Right renal cortex interstitium (tissue), 3 donors: Measurements from ENCODE around the gene RAMAC. TPM values are rescaled to one million over a fixed set of nuclear protein-coding genes. Genes with fewer than 3 reads are reported as not detected.
"Not testable (repeated sequence)": the region's sequence is repeated elsewhere in the genome, so short reads cannot be mapped to it uniquely, and the experiment has no call there.

Experiments
- DNase-seq, 3 donors: peaks; one replicate each; pipeline ENCODE4 v3.0.0-alpha.2; 2013; ENCODE audit warnings: low read depth in 3 of 3, low spot score in 2 of 3
- polyA plus RNA-seq, 3 donors: library from polyadenylated mRNA; unstranded; fragments of 120-200 nt; gene quantifications; one replicate each; pipeline ENCODE4 v1.2.1, GENCODE V29; 2013; ENCODE audit not compliant: insufficient read length in 3 of 3

Gene RAMAC
- polyA plus RNA-seq, 3 donors, result 43.6 to 48.5 (median 46.3) TPM

DNA sequence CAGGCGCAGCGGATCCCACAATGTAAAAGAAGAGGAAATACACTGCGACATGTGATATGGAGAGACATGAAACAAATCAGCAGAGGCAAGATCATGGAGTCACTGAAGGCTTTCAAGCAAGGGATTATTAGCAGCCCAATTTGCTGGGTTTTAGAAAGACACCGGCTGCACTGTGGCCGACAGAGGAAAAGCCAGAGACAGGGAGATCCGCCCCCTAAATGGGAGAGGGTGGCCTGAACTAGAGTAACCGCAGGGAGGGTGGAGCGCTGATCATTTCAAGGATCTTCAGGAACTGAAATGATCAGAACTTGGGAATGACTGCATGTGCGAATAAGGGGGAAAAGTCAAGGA lies 26.0 kb downstream of the RAMAC start:
- no peak for DNase-seq

DNA sequence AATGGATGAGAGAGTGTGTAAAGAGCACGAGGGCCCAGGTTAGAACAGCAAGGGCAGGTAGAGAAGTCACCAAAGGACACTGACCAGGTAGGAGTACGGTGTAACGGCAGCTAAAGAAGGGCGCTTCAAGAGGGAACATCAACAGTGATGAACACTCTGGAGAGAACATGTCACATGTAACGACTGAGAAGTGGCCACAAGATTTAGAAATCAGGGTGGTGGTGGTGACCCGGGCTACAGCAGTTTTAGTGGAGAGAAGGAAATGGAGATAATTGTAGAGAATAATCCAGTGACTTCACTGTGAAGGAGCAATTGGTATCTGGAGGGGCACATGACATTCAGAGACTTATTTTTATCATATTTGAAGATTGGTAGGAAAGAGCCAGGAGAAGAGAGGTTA lies 26.6 kb downstream of the RAMAC start:
- no peak for DNase-seq

DNA sequence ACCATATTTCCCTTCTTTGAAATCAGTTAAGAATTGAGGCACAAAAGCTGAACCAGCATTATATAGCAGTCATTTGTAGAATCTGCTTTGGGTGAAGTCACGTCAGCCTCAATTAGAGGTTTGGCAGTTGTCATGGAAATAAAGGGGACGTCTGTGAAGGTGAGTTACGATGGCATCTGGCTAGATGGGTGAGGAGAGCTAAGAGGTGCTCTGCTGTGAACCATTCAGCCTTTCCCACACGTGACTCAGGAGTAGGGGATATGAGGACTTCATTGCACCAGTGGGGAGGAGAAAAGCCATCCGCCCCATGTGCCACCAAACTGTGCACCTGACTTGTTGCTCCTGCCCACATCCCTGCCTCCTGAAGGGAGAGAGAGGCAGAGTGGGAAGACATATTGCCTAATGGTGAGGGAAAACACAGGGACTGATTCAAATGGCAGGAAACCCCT lies 28.2 kb downstream of the RAMAC start:
- no peak for DNase-seq

DNA sequence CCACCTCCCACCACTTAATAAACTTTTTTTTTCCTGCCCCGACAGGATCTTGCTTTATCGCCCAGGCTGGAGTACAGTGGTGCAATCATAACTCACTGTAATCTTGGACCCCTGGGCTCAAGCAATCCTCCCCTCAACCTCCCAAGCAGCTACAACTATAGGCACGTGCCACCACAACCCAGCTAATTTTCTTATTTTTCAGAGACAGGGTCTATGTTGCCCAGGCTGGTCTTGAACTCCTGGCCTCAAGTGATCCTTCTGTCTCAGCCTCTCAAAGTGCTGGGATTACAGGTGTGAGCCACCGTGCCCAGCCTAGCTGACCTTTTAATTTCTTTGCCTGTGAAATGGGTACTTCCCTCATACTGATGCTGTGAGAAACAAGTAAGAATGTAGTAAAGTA lies 29.4 kb downstream of the RAMAC start:
- no peak for DNase-seq

DNA sequence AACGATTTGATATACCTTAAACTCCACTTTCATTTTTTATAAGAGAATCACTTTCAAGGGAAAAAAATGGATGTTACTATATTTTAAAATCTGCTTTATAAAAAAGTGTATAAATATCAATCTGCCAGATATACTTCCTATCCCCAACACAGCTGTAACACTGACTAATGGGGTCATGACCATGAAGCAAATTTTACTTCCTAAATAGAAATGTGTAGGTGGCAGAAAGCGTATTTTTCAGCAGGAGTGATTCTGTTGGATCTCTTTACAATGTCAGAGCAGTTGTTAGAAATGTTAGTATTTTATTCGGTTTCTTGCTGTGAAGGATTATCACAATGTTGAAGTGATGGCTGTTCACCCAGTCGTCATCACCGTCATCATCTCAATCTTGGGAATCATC lies 30.9 kb downstream of the RAMAC start:
- DNase-seq, result no peak

DNA sequence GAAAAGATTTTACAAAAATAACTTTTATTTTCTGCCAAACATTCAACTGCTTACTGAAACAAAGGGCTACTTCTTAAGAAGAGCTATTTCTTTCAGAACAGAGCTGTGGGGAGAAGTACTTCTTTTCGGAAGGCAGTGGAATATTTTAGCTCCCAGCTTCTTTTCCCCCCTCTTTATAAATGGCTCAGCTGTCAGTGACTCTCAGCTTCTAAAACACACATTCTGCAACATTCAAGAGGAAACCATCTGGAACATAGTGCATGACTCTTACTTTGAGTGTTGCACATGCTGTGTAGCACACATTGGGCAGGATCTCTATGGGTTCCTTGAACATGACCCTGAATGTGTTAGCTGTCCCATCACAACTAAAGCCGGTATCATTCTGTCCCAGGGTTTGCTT lies 32.4 kb downstream of the RAMAC start:
- no peak for DNase-seq

DNA sequence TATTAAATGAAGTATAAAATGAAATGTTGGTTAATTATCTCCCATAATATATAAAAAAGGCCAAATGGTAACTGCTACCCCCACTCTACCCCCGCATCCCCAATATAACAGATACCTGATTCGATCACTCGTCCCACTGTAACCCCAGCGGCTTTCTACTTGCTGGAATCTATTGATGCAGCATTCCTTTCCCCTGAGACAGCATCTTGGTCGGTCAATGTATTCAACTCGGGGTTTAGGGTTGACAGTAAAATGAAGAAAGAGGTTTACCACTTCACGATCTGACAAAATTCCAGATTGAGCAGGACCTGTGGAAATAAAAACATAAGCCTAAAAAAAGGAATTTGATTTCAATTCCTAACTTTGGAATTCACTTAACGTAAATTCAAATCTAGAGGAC lies 44.0 kb downstream of the RAMAC start:
- DNase-seq, result no peak

DNA sequence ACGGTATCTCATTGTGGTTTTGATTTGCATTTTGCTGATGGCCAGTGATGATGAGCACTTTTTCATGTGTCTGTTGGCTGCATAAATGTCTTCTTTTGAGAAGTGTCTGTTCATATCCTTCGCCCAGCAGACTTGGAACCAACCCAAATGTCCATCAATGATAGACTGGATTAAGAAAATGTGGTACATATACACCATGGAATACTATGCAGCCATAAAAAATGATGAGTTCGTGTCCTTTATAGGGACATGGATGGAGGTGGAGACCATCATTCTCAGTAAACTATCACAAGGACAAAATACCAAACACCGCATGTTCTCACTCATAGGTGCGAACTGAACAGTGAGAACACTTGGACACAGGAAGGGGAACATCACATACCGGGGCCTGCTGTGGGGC lies 45.2 kb downstream of the RAMAC start:
- DNase-seq, result not testable (repeated sequence)

DNA sequence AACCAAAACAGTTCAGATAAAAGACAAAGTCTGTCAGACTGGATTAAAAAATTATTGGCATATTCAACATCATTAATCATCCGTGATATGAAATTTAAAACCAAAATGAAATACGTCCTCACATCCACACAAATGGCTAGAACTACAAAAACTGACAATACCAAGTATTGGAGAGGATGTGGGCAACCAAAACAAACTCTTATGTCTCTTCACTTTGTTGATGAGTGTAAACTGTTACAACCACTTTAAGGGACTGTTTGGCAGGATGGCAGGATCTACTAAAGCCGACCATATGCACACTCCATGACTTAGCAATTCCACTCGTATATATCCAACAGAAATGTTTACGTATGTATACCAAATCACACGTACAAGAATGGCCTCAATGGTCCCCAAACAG lies 50.2 kb downstream of the RAMAC start:
- no peak for DNase-seq

DNA sequence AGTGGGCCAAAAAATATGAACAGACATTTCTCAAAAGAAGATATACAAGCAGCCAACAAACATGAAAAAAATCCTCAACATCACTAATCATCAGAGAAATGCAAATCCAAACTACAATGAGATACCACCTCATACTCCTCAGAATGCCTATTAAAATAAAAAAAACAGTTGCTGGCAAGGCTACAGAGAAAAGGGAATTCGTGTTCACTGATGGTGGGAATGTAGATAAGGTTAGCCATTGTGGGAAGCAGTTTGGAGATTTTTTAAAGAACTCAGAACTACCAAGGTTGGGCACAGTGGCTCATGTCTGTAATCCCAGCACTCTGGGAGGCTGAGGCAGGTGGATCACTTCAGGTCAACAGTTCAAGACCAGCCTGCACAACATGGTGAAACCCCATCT lies 53.2 kb downstream of the RAMAC start:
- no peak for DNase-seq

Other genes with a start within 250 kb of the RAMAC start
- gene FSD2, start 180.1 kb upstream of the RAMAC start, polyA plus RNA-seq, result under 1 TPM; 0.10 to 0.21 (median 0.15) TPM
- gene WHAMM, start 176.6 kb upstream of the RAMAC start, polyA plus RNA-seq, result 10 to 100 TPM; 11.5 to 14.0 (median 12.5) TPM
- 10 to 100 TPM; 28.3 to 29.8 (median 29.3) TPM for gene HOMER2, start 33.5 kb upstream of the RAMAC start, polyA plus RNA-seq
- gene C15orf40, start 25.4 kb downstream of the RAMAC start, polyA plus RNA-seq, result 10 to 100 TPM; 31.7 to 36.5 (median 32.7) TPM
- gene BTBD1, start 81.0 kb downstream of the RAMAC start, polyA plus RNA-seq, result 10 to 100 TPM; 70.7 to 77.1 (median 74.2) TPM
- 1 to 10 TPM; 1.7 to 2.0 (median 1.8) TPM for gene TM6SF1, start 121.4 kb downstream of the RAMAC start, polyA plus RNA-seq
- gene HDGFL3, start 221.6 kb downstream of the RAMAC start, polyA plus RNA-seq, result 100 to 1,000 TPM in 1 of 3 donors, 10 to 100 TPM in 2; 91.3 to 103 (median 98.7) TPM